GM18498 (cell line): ENCODE data around the gene STRN.

Source experiments
- ATAC-seq: cut with Tn5 transposase; IDR thresholded peaks from one replicate; pipeline ENCODE4 v1.9.1; 2021; ENCODE audit warnings: mild to moderate bottlenecking, moderate library complexity; ENCODE audit not compliant: unreplicated experiment

STRN gene

GRCh38 chr2:36800381-36800780 lies 166.0 kb downstream of the STRN start:
- no peak for ATAC-seq

- ATAC-seq: no peak
These were observed 167.6 kb downstream of the STRN start for GRCh38 chr2:36798724-36799123.

- no peak for ATAC-seq
These were observed 168.8 kb downstream of the STRN start for GRCh38 chr2:36797324-36798070.
